ENCODE data around the gene ZNF296. TPM values are rescaled to one million over a fixed set of nuclear protein-coding genes. Genes with fewer than 3 reads are reported as not detected.
A peak's percentile ranks its signal among the peaks of the same experiment; 100 is the strongest.

The ZNF296 gene
- total RNA-seq, 1 donor from 2014 or later, result 1.7 TPM

DNA sequence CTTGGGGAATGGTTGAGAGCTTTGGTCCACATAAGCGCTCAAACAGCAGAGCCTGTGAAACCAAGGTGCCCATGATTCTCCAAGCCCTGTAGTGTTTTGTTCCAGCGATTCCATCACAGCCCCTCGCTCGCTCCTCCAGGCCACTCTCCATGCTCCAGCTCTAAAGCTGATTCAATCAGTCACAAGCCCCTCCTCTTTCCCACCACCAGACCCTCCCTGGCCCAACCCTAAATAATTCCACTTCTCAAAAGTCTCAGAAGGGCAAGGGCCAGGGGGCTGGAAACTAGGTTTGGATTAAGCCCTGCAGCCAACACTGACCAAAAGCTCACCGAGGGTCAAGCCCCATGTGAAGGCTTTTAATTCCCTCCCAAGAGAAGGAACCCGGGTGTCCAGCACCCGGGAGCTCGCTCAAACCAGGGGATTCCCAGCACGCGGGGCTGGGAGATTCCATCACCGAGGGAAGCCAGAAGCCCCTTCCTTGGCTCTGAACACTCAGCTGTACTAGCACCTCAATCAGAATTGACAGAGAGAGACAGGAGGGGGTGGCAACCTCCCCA is 1.5 kb downstream of the ZNF296 start:
- peaks cover 24% of the 10 kb centered on the region for H3K36me3 ChIP-seq
- H3K9me3 ChIP-seq, result no peaks in the 10 kb centered on the region
- TF ChIP-seq, protein P1, sequence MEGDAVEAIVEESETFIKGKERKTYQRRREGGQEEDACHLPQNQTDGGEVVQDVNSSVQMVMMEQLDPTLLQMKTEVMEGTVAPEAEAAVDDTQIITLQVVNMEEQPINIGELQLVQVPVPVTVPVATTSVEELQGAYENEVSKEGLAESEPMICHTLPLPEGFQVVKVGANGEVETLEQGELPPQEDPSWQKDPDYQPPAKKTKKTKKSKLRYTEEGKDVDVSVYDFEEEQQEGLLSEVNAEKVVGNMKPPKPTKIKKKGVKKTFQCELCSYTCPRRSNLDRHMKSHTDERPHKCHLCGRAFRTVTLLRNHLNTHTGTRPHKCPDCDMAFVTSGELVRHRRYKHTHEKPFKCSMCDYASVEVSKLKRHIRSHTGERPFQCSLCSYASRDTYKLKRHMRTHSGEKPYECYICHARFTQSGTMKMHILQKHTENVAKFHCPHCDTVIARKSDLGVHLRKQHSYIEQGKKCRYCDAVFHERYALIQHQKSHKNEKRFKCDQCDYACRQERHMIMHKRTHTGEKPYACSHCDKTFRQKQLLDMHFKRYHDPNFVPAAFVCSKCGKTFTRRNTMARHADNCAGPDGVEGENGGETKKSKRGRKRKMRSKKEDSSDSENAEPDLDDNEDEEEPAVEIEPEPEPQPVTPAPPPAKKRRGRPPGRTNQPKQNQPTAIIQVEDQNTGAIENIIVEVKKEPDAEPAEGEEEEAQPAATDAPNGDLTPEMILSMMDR (IDR thresholded peaks at IDR 0.05), result no peak
- intact Hi-C loops (cut with DNase I), result no loop called here
- peaks cover 30% of the 10 kb centered on the region for H3K4me1 ChIP-seq
- DNase-seq, result no peak
- H3K4me3 ChIP-seq, result peak overlapping the region; percentile 61
- peak overlapping the region; percentile 58 for H3K27ac ChIP-seq
- no peak for ATAC-seq
- H3K27me3 ChIP-seq, result no peaks in the 10 kb centered on the region

DNA sequence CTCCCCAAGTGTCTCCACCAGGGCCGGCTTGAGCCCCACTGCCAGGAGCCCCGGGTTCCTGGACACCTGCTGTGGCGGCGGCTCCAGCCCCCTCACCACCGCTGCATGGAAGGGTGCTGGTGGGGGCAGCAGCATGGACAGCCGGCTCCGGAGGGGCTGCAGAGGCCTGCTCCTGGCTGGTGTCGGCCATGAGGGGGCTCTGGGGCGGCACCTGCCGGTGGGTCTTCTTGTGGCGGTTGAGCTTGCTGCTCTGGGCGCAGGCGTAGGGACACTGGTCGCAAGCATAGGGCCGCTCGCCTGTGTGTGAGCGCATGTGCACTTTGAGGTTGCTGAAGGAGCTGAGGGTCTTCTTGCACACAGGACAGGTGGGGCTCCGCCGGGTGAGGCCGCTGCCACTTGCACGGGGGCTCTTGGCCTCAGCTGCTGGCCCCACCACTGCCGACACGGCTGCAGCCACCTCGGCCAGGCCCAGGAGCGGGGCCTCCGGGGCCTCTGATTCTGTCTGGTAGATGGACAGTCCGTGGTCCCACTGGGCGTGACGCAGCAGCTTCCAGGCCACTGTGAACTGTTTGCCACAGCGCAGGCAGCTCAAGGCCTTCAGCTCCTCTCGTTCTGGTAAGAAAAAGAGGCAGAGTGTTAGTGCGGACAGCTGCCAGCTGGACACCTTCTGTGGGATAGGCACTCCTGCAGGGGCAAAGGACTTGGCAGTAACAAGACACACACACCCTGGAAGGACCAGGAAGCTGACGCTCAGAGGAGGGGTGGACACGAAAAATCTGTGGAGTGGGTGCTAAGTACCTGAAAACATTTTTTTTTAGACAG is 4.1 kb downstream of the ZNF296 start:
- H3K9me3 ChIP-seq, result no peaks in the 10 kb centered on the region
- DNase-seq (no peak), ATAC-seq (no peak)
- peaks cover 17% of the 10 kb centered on the region for H3K4me1 ChIP-seq
- intact Hi-C loops (cut with DNase I), result no loop called here
- H3K27ac ChIP-seq, result no peak overlapping the region
- no peak overlapping the region for H3K4me3 ChIP-seq
- no peaks in the 10 kb centered on the region for H3K27me3 ChIP-seq
- H3K36me3 ChIP-seq, result peaks cover 51% of the 10 kb centered on the region
- TF ChIP-seq, protein P1 (IDR thresholded peaks at IDR 0.05), result no peak

DNA sequence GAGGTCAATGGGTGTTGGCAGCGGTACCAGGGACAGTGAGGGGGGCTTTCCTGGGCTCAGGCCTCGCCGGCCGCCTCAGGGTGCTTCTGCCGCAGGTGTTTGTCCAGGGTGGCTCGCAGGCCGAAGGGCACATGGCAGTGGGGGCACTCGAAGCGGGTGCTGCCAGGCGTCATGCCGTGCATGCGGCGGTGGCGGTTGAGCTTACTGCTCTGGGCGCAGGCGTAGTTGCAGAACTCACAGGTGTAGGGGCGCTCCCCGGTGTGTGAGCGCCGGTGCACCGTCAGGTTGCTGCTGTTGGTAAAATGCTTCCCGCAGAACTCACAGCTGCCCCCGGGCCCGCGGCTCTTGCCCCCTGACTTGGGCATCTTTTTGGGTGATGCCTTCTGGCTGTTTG is 4.7 kb downstream of the ZNF296 start:
- Histone ChIP-seq H3K27me3 (no peaks in the 10 kb centered on the region), H3K9me3 (no peaks in the 10 kb centered on the region), H3K4me1 (peaks cover 11% of the 10 kb centered on the region), H3K36me3 (peaks cover 57% of the 10 kb centered on the region), H3K27ac (no peak overlapping the region), H3K4me3 (no peak overlapping the region)
- intact Hi-C loops (cut with DNase I), result no loop called here
- no peak for ATAC-seq
- TF ChIP-seq, protein P1 (IDR thresholded peaks at IDR 0.05), result no peak
- no peak for DNase-seq

DNA sequence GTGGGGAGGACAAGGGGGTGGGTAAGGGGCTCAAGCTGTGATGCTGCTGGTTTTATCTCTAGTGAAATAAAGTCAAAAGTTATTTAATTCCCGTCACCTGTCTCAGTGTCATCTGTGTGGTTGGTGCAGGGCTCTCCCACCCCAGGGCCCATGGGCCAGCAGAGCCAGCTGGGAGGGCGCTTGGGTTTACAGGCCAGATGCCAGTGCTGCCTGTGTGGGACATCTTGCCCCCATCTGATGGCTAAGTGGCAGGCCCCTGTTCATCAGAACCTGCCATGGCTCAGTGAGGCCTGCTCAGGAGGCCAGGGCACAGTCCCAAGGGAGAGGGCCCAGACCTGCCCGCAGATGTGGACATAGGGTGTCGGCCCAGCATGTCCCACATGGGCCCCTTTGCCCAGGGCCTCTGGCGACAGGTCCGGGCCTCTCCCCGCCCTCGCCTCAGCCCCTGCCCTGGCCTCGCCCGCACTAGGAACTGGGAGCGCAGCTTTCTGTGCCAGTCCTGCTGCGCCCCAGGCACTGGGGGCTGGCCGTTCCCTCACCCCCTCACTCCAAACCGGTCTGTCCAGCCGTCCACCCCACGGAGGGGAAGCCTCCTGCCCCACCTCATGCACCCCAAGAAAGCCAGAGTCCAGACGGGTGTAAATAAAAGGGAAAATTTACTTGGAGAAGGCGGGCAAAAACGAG is 5.3 kb downstream of the ZNF296 start:
- no peaks in the 10 kb centered on the region for H3K27me3 ChIP-seq
- TF ChIP-seq, protein P1 (IDR thresholded peaks at IDR 0.05), result no peak
- DNase-seq, result no peak
- intact Hi-C loops (cut with DNase I), result no loop called here
- H3K9me3 ChIP-seq, result no peaks in the 10 kb centered on the region
- no peak overlapping the region for H3K27ac ChIP-seq
- no peak overlapping the region for H3K4me3 ChIP-seq
- peaks cover 9% of the 10 kb centered on the region for H3K4me1 ChIP-seq
- no peak for ATAC-seq
- peaks cover 60% of the 10 kb centered on the region for H3K36me3 ChIP-seq

DNA sequence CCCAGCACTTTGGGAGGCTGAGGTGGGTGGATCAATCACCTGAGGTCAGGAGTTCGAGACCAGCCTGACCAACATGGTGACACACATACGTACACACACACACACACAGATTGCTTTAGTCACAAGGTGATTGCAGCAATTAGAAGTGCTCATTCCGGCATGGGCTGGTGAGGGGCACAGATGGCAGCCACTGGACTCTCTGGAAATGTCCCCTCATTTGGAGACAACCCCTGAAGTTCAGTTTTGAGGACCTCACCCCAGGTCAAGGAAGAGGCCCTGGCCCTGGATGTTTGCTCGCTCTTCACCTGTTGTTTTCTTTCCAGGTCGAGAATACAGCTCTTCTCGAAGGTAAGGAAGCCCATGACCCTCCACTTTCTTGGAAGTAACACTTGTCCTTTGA is 6.1 kb downstream of the ZNF296 start:
- Histone ChIP-seq H3K4me3 (no peak overlapping the region), H3K27me3 (no peaks in the 10 kb centered on the region), H3K4me1 (peaks cover 8% of the 10 kb centered on the region), H3K36me3 (peaks cover 67% of the 10 kb centered on the region), H3K27ac (no peak overlapping the region), H3K9me3 (no peaks in the 10 kb centered on the region)
- DNase-seq (no peak), ATAC-seq (no peak)
- intact Hi-C loops (cut with DNase I), result no loop called here
- TF ChIP-seq, protein P1 (IDR thresholded peaks at IDR 0.05), result no peak
